A549 (cell line): ENCODE data around the gene TREML2.

Source experiments
- EHMT2 ChIP-seq: fragments of 200-600 bp; sonication (generic); IDR thresholded peaks from 2 replicates; pipeline ENCODE4 v1.6.1; 2016; ENCODE audit warnings: antibody characterized with exemption, low read depth, mild to moderate bottlenecking, moderate library complexity
- ESRRA ChIP-seq: fragments of 150-350 bp; IDR thresholded peaks from 2 replicates; pipeline ENCODE4 v1.6.1; 2014; ENCODE audit warnings: mild to moderate bottlenecking, low read length, borderline replicate concordance
- FOSL2 ChIP-seq, 2 experiments: fragments of 450-650 bp in 1 of 2; fragments of >200 bp in 1 of 2; sonication (Bioruptor Twin) in 1 of 2; formaldehyde crosslinking; IDR thresholded peaks; 2 replicates each; pipeline versions ENCODE4 v1.5.0 to v1.6.1; 2016 to 2020; ENCODE audit warnings: mild to moderate bottlenecking in 1 of 2, moderate library complexity in 1 of 2
- MAFK ChIP-seq: fragments of 450-650 bp; IDR thresholded peaks from 2 replicates; pipeline ENCODE4 v1.6.1; 2014; ENCODE audit not compliant: partially characterized antibody
- POLR2A ChIP-seq: IDR thresholded peaks from 2 replicates; pipeline ENCODE4 v1.6.1; 2012; ENCODE audit warnings: mild to moderate bottlenecking, low read length
- SREBF2 ChIP-seq: fragments of 450-650 bp; IDR thresholded peaks from 2 replicates; pipeline ENCODE4 v1.6.1; 2014; ENCODE audit warnings: mild to moderate bottlenecking, moderate library complexity
- ZNF302 ChIP-seq: fragments of 250-450 bp; sonication (Bioruptor Pico); IDR thresholded peaks from 2 replicates; pipeline ENCODE4 v1.9.0; 2021; ENCODE audit warnings: inconsistent platforms, mild to moderate bottlenecking, moderate library complexity
- TF ChIP-seq, protein P1 (sequence below): fragments of >200 bp; sonication (Bioruptor Twin); formaldehyde crosslinking; IDR thresholded peaks from 3 replicates; pipeline ENCODE4 v1.6.1; 2016
- TF ChIP-seq, protein P2 (sequence below): fragments of 450-650 bp; IDR thresholded peaks from 2 replicates; pipeline ENCODE4 v1.6.1; 2014; ENCODE audit warnings: antibody characterized with exemption
- TF ChIP-seq, protein P3 (sequence below): fragments of >200 bp; sonication (Bioruptor Twin); formaldehyde crosslinking; IDR thresholded peaks from 3 replicates; pipeline ENCODE4 v1.5.1; 2016
- TF ChIP-seq, protein P4 (sequence below): IDR thresholded peaks from 2 replicates; pipeline ENCODE4 v1.6.1; 2012
- TF ChIP-seq, protein P5 (sequence below): fragments of 250-450 bp; sonication (Bioruptor Pico); IDR thresholded peaks from 2 replicates; pipeline ENCODE4 v1.5.0; 2021; ENCODE audit warnings: mild to moderate bottlenecking, moderate library complexity, borderline replicate concordance

DNA sequence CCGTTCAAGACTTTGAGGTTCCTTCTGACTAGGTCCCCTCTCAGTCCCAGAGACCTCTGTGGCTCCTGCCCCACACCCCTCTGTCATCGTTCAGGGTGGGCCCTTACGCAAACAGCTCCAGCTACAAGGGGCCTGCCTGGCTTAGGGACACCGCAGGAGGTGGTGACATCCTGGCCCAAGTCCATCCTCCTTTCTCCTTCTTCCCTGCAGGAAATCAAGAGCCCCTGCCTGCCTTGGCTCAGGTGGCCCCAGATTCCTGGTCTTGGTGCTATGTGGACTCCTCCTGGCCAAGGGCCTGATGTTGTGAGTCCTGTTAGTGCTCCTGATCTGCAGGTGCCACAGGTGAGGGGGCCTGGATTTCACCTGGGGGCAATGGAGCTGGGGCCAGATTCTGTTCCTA lies 35.3 kb upstream of the TREML2 start:
- TF ChIP-seq SREBF2 (no peak), MAFK (no peak), ZNF302 (no peak), ESRRA (no peak), EHMT2 (no peak), POLR2A (no peak), FOSL2 (IDR thresholded peaks at IDR 0.05) (no peak), FOSL2 (CRISPR knock-in tag; IDR thresholded peaks at IDR 0.05) (no peak)
- TF ChIP-seq, protein P1, sequence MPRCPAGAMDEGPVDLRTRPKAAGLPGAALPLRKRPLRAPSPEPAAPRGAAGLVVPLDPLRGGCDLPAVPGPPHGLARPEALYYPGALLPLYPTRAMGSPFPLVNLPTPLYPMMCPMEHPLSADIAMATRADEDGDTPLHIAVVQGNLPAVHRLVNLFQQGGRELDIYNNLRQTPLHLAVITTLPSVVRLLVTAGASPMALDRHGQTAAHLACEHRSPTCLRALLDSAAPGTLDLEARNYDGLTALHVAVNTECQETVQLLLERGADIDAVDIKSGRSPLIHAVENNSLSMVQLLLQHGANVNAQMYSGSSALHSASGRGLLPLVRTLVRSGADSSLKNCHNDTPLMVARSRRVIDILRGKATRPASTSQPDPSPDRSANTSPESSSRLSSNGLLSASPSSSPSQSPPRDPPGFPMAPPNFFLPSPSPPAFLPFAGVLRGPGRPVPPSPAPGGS: no peak
- TF ChIP-seq, protein P2, sequence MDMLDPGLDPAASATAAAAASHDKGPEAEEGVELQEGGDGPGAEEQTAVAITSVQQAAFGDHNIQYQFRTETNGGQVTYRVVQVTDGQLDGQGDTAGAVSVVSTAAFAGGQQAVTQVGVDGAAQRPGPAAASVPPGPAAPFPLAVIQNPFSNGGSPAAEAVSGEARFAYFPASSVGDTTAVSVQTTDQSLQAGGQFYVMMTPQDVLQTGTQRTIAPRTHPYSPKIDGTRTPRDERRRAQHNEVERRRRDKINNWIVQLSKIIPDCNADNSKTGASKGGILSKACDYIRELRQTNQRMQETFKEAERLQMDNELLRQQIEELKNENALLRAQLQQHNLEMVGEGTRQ: no peak
- TF ChIP-seq, protein P3, sequence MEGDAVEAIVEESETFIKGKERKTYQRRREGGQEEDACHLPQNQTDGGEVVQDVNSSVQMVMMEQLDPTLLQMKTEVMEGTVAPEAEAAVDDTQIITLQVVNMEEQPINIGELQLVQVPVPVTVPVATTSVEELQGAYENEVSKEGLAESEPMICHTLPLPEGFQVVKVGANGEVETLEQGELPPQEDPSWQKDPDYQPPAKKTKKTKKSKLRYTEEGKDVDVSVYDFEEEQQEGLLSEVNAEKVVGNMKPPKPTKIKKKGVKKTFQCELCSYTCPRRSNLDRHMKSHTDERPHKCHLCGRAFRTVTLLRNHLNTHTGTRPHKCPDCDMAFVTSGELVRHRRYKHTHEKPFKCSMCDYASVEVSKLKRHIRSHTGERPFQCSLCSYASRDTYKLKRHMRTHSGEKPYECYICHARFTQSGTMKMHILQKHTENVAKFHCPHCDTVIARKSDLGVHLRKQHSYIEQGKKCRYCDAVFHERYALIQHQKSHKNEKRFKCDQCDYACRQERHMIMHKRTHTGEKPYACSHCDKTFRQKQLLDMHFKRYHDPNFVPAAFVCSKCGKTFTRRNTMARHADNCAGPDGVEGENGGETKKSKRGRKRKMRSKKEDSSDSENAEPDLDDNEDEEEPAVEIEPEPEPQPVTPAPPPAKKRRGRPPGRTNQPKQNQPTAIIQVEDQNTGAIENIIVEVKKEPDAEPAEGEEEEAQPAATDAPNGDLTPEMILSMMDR: no peak
- TF ChIP-seq, protein P4, sequence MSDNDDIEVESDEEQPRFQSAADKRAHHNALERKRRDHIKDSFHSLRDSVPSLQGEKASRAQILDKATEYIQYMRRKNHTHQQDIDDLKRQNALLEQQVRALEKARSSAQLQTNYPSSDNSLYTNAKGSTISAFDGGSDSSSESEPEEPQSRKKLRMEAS: no peak
- TF ChIP-seq, protein P5, sequence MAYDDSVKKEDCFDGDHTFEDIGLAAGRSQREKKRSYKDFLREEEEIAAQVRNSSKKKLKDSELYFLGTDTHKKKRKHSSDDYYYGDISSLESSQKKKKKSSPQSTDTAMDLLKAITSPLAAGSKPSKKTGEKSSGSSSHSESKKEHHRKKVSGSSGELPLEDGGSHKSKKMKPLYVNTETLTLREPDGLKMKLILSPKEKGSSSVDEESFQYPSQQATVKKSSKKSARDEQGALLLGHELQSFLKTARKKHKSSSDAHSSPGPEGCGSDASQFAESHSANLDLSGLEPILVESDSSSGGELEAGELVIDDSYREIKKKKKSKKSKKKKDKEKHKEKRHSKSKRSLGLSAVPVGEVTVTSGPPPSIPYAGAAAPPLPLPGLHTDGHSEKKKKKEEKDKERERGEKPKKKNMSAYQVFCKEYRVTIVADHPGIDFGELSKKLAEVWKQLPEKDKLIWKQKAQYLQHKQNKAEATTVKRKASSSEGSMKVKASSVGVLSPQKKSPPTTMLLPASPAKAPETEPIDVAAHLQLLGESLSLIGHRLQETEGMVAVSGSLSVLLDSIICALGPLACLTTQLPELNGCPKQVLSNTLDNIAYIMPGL (CRISPR knock-in tag): no peak
